HFF-Myc (cell line): Measurements from ENCODE around the gene P2RY11.

ENCODE experiments used
- DNase-seq: peaks from one replicate; pipeline ENCODE4 v3.0.0-alpha.2; 2011; ENCODE audit warnings: low read depth; ENCODE audit errors: extremely low read depth
- H3K4me3 ChIP-seq: replicated peaks from 2 replicates; pipeline ENCODE4 v1.5.1; 2011; ENCODE audit warnings: low read depth, mild to moderate bottlenecking, control low read depth, low read length
- TF ChIP-seq, protein P1 (sequence below): IDR thresholded peaks from 2 replicates; pipeline ENCODE4 v1.5.1; 2012; ENCODE audit warnings: mild to moderate bottlenecking, low read depth, low read length, control low read depth; ENCODE audit errors: missing control alignments

Gene P2RY11

DNA sequence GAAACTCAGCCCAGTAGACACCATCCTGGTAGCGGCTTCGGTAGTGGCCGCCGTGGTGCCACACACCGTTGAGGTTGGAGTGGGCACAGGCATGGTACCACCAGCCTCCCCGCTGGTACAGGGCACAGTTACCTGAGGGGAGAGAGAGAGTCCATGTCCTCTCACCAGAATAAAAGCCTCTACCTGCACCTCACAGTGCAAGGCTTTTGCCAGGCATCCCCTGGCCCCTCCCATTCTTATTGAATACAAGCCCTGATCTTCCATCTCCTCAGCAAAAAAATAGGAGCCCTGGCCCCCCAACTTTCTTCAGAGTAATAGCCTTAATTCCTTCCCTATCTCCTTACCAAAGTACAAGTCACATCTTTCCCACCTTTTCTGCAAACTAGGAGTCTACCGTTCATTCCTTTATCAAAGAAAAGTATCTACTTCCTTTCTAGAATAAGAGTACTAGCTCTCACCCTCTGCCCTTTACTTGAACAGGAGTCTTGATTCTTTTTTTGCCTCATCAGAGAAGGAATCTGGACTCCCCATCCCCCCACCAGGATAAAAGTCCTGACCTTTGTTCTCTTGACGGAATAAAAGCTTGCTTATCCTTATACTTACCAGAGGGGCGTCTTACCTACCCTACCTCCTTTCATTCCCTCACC, 18.7 kb upstream of the P2RY11 start:
- TF ChIP-seq, protein P1, sequence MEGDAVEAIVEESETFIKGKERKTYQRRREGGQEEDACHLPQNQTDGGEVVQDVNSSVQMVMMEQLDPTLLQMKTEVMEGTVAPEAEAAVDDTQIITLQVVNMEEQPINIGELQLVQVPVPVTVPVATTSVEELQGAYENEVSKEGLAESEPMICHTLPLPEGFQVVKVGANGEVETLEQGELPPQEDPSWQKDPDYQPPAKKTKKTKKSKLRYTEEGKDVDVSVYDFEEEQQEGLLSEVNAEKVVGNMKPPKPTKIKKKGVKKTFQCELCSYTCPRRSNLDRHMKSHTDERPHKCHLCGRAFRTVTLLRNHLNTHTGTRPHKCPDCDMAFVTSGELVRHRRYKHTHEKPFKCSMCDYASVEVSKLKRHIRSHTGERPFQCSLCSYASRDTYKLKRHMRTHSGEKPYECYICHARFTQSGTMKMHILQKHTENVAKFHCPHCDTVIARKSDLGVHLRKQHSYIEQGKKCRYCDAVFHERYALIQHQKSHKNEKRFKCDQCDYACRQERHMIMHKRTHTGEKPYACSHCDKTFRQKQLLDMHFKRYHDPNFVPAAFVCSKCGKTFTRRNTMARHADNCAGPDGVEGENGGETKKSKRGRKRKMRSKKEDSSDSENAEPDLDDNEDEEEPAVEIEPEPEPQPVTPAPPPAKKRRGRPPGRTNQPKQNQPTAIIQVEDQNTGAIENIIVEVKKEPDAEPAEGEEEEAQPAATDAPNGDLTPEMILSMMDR: no peak
- DNase-seq: no peak
- no peak overlapping the region for H3K4me3 ChIP-seq

DNA sequence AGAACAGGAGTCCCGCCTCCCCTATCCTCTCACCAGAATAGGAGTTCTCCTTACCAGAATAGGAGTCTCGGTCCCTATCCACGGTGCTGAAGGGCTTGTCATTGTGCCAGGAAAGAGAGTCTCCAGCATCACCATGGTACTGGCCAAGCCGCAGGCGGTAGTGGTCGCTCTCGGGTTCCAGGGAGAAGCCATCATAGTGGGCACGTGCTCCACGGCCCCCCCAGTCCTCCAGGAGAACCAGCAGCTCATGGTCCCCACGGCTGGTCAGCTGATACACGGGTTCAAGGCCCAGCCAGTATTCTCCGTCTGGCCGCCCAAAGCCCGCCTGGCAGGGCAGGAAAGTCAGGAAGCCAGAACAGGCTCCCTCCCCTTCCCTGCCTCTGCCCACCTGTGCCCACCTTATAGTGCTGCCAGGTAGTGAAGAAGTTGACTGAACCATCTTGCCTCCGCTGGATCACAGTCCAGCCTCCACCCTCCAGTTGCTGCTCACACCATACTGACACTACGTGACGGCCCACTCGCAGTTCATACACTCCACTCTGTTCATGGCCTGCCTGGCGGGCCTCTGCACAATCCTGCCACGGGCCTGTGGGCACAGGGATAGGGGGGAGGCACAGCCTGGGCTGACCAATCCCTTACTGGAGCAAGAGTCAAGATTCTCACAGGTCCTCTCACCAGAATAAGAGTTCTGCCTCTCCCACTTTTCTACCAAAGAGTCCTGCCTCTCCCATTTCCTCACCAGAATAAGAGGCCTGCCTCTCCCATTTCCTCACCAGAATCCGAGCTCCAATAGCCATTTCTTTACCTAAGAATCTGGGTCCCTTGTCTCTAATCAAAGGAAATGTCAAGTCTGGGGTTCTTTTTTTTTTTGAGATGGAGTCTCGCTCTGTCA, 18.0 kb upstream of the P2RY11 start:
- no peak overlapping the region for H3K4me3 ChIP-seq
- TF ChIP-seq, protein P1: no peak
- DNase-seq: no peak

DNA sequence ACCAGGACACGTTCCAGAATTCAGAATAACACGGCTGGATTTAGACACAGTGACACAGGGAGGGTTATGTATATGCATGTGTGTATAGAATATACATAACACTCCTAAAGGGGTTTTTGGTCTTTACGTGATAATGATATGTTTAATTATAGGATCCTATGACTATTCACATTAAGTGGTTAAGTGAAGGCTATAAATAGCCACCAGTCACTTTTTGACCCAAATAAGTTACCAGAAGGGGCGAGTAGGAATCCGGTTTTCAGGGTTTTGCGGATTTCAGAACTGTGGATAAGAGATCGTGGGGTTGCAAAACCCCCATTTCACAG, 15.9 kb upstream of the P2RY11 start:
- 0 out of 2 replicates have a peak overlapping the region, but pooled peaks have one; percentile 6 for H3K4me3 ChIP-seq
- TF ChIP-seq, protein P1: no peak
- no peak for DNase-seq

DNA sequence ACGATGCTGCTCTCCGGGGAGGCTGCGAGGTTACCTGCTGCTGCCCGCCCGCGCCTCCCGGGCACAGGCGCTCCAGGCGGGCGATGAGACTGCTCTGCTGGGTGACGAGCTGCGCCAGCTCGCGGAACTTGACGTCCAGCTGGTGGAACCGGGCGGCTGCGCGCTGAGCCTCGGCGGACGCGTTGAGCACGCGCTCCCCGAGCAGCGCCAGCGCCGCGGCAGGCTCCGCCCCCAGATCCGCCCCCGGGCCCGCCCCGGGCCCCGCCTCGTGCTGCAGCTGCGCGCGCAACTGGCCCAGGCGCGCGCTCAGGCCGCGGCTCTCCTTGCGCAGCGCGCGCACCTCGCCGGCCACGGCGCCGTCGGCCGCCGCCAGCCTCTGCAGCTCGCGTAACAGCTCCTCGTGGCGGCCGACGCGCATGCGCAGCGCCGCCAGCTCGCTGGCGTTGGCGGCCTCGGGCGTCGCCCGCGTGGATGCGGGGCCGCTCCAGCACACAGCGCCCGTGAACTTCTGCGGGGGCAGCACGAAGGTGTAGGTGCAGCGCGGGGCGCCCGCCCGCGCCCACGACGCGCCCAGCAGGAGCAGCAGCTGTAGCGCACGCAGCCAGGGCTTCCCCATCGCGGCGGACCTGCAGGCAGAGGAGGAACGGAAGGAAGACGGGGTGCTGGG, 15.4 kb upstream of the P2RY11 start:
- TF ChIP-seq, protein P1: no peak
- DNase-seq: peak; percentile 47
- H3K4me3 ChIP-seq: peak overlapping the region; percentile 39

DNA sequence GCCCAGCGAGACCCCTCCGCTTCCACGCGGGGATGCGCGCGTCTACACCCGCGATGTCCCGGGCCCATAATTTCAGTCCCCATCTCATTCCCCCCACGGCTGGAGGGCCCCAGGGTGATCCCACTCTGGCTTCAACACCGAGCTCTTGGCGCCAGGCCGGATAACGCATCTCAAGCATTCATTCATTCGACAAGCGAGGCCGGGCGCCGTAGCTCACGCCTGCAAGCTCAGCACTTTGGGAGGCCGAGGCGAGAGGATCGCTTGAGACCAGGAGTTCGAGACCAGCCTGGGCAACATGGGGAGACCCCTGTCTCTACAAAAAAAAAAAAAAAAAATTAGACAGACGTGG, 14.9 kb upstream of the P2RY11 start:
- TF ChIP-seq, protein P1: no peak
- DNase-seq: no peak
- peak overlapping the region; percentile 39 for H3K4me3 ChIP-seq

DNA sequence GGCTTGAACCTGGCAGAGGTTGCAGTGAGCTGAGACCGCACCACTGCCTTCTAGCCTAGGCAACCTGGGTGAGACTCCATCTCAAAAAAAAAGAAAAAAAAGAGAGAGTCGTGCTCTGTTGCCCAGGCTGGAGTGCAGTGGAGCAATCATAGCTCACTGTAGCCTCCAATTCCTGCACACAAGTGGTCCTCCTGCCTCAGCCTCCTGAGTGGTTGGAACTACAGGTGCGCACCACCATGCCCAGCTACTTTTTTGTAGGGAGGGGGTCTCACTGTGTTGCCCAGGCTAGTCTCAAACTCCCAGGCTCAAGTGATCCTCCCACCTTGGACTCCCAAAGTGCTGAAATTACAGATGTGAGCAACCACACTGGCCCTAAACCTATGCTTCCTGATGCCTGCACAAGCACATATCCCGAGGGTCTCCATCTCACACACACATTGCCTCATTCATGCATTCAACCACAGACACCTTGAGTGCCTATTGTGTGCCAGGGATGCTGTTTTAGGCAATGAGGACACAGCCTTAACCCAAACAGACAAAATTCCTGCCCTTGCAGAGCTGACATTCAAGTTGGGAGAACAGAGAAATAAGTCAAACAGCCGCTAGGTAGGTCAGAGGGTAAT, 11.2 kb upstream of the P2RY11 start:
- TF ChIP-seq, protein P1: no peak
- no peak for DNase-seq
- H3K4me3 ChIP-seq: no peak overlapping the region
